Transverse colon (tissue), 4 donors: ENCODE measurements around the gene ERG. TPM values are rescaled to one million over a fixed set of nuclear protein-coding genes. Genes with fewer than 3 reads are reported as not detected.

Experiments
- DNase-seq: peaks from one replicate; pipeline ENCODE4 v3.0.0-alpha.2; 2019
- H3K27ac ChIP-seq, 4 donors: fragments of 200-600 bp; sonication (generic); 2 replicates each; pipeline ENCODE4 v1.5.1; 2016 to 2018; ENCODE audit warnings: inconsistent platforms in 4 of 4
- H3K27me3 ChIP-seq: fragments of 200-600 bp; sonication (generic); 2 replicates; pipeline ENCODE4 v1.5.1; 2017; ENCODE audit warnings: inconsistent platforms
- H3K36me3 ChIP-seq, 4 donors: fragments of 200-600 bp; sonication (generic); 2 replicates each; pipeline ENCODE4 v1.5.1; 2017 to 2019; ENCODE audit warnings: inconsistent platforms in 4 of 4
- H3K4me1 ChIP-seq, 4 donors: fragments of 200-600 bp; sonication (generic); 2 replicates each; pipeline ENCODE4 v1.5.1; 2017 to 2020; ENCODE audit warnings: inconsistent platforms in 4 of 4
- H3K4me3 ChIP-seq, 4 donors: fragments of 200-600 bp; sonication (generic); 1 replicate in 1 of 4; 2 replicates in 3 of 4; pipeline versions ENCODE4 v1.5.1 to v1.6.1; 2017 to 2019; ENCODE audit warnings: inconsistent platforms in 4 of 4
- H3K9me3 ChIP-seq, 2 donors: fragments of 200-600 bp; sonication (generic); 2 replicates each; pipeline ENCODE4 v1.5.1; 2017 to 2019; ENCODE audit warnings: inconsistent platforms in 2 of 2
- CTCF ChIP-seq, 5 experiments: fragments of 200-600 bp in 3 of 5; fragments of 450-650 bp in 2 of 5; sonication (generic) in 3 of 5; IDR thresholded peaks; 1 replicate in 2 of 5; 2 replicates in 3 of 5; pipeline ENCODE4 v1.5.1; 2016 to 2017; ENCODE audit warnings: antibody characterized with exemption in 5 of 5, inconsistent platforms in 3 of 5, mild to moderate bottlenecking in 2 of 5, moderate library complexity in 1 of 5
- EP300 ChIP-seq: sonication (generic); formaldehyde crosslinking; IDR thresholded peaks from one replicate; pipeline ENCODE4 v1.6.1; 2017; ENCODE audit warnings: antibody characterized with exemption, low read depth
- POLR2A ChIP-seq: fragments of 450-650 bp; IDR thresholded peaks from one replicate; pipeline ENCODE4 v1.6.1; 2016; ENCODE audit warnings: antibody characterized with exemption, mild to moderate bottlenecking, moderate library complexity
- POLR2AphosphoS5 ChIP-seq, 3 donors: sonication (generic); formaldehyde crosslinking; IDR thresholded peaks; one replicate each; pipeline ENCODE4 v1.6.1; 2016; ENCODE audit warnings: antibody characterized with exemption in 3 of 3
- WGBS, 2 donors: methylation state at CpG; one replicate each; pipeline ENCODE4 v1.1.5; 2018; ENCODE audit warnings: low coverage in 1 of 2; 5-methylcytosine and 5-hydroxymethylcytosine counted together
- in situ Hi-C, 4 donors: fragments of 200-750 bp; cut with MboI; loops; one replicate each; pipeline versions ENCODE4 v1.15.0 to v1.15.1; 2017; ENCODE audit warnings: low sequenced_read_pairs in 3 of 4, low pct_ligation_motif_present in 1 of 4, low pct_unique_long_range_greater_than_20kb in 1 of 4
- intact Hi-C: fragments of 100-400 bp; cut with DNase I; formaldehyde crosslinking; loops from one replicate; pipeline ENCODE4 v1.15.1; 2023; ENCODE audit warnings: low total_unique reads
- total RNA-seq, 4 donors: library from RNA; depleted of rRNA; stranded (reverse); fragments of >200 nt; gene quantifications; one replicate each; pipeline ENCODE4 v1.1.0, GENCODE V29; 2016

The ERG gene
- total RNA-seq, 4 donors from 2014 or later, result 1.5 to 8.6 (median 3.7) TPM

GRCh38 chr21:38376235-38376634, 122.0 kb downstream of the ERG start:
- no peaks in the 10 kb centered on the region for H3K36me3 ChIP-seq
- H3K27ac ChIP-seq, result no peak overlapping the region
- no peaks in the 10 kb centered on the region for H3K4me1 ChIP-seq
- H3K27me3 ChIP-seq, result no peaks in the 10 kb centered on the region
- 82 to 83% methylated on average over 9 to 11 of the region's 11 CpGs for WGBS, 2 donors
- no peak overlapping the region for H3K4me3 ChIP-seq
- TF ChIP-seq POLR2AphosphoS5 (IDR thresholded peaks at IDR 0.05), result no peak
- no peak for TF ChIP-seq CTCF (IDR thresholded peaks at IDR 0.05)
- TF ChIP-seq EP300, result no peak
- TF ChIP-seq POLR2A, result no peak
- intact Hi-C loops, result no loop called here
- in situ Hi-C loops, result no loop called here
- no peak for DNase-seq
- peaks cover 0 to 4% of the 10 kb centered on the region in 2 donors for H3K9me3 ChIP-seq

GRCh38 chr21:38367646-38368045, 130.6 kb downstream of the ERG start:
- in situ Hi-C loops, result loop anchor here in 3 of 4 donors (10.0 to 25.0 kb wide), 3 partner anchors 153 to 680 kb away; no protein-coding TSS in a partner anchor
- H3K36me3 ChIP-seq, result no peaks in the 10 kb centered on the region
- intact Hi-C loops, result no loop called here
- peaks cover 0 to 4% of the 10 kb centered on the region in 2 donors for H3K9me3 ChIP-seq
- WGBS, 2 donors, result 76 to 78% methylated on average over 3 to 4 of the region's 4 CpGs
- no peak overlapping the region for H3K27ac ChIP-seq
- DNase-seq, result no peak
- TF ChIP-seq POLR2A (no peak), POLR2AphosphoS5 (IDR thresholded peaks at IDR 0.05) (no peak), CTCF (IDR thresholded peaks at IDR 0.05) (no peak), EP300 (no peak)
- no peaks in the 10 kb centered on the region for H3K27me3 ChIP-seq
- no peaks in the 10 kb centered on the region for H3K4me1 ChIP-seq
- H3K4me3 ChIP-seq, result no peak overlapping the region

- in situ Hi-C loops (loop anchor here in 3 of 4 donors (10.0 to 25.0 kb wide), 3 partner anchors 151 to 678 kb away; no protein-coding TSS in a partner anchor), intact Hi-C loops (no loop called here)
- TF ChIP-seq POLR2A (no peak), CTCF (IDR thresholded peaks at IDR 0.05) (no peak), EP300 (no peak), POLR2AphosphoS5 (IDR thresholded peaks at IDR 0.05) (no peak)
- H3K36me3 ChIP-seq, result no peaks in the 10 kb centered on the region
- H3K27ac ChIP-seq, result no peak overlapping the region
- DNase-seq, result no peak
- no peaks in the 10 kb centered on the region for H3K9me3 ChIP-seq
- H3K4me3 ChIP-seq, result no peak overlapping the region
- H3K4me1 ChIP-seq, result no peaks in the 10 kb centered on the region
- no peaks in the 10 kb centered on the region for H3K27me3 ChIP-seq
- 76% methylated on average over 2 of the region's 2 CpGs; no CpG with 5 or more reads in 1 of the 2 donors for WGBS, 2 donors
These were observed 132.8 kb downstream of the ERG start for GRCh38 chr21:38365521-38365920.

GRCh38 chr21:38363693-38364092, 134.6 kb downstream of the ERG start:
- 81% methylated on average over 1 of the region's 1 CpG; no CpG with 5 or more reads in 1 of the 2 donors for WGBS, 2 donors
- Histone ChIP-seq H3K4me3 (no peak overlapping the region), H3K9me3 (no peaks in the 10 kb centered on the region), H3K27ac (no peak overlapping the region), H3K36me3 (no peaks in the 10 kb centered on the region), H3K4me1 (no peaks in the 10 kb centered on the region), H3K27me3 (no peaks in the 10 kb centered on the region)
- no peak for DNase-seq
- TF ChIP-seq EP300, result no peak
- TF ChIP-seq POLR2A, result no peak
- no peak for TF ChIP-seq POLR2AphosphoS5 (IDR thresholded peaks at IDR 0.05)
- no peak for TF ChIP-seq CTCF (IDR thresholded peaks at IDR 0.05)
- intact Hi-C loops, result no loop called here
- in situ Hi-C loops, result loop anchor here in 3 of 4 donors (10.0 to 25.0 kb wide), 3 partner anchors 149 to 676 kb away; no protein-coding TSS in a partner anchor
